Suprapubic skin (tissue), 4 donors: Measurements from ENCODE around the gene DDR2. TPM values are rescaled to one million over a fixed set of nuclear protein-coding genes. Genes with fewer than 3 reads are reported as not detected.
A peak's percentile ranks its signal among the peaks of the same experiment; 100 is the strongest.

Source experiments
- DNase-seq, 2 donors: peaks; one replicate each; pipeline ENCODE4 v3.0.0-alpha.2; 2019; ENCODE audit warnings: low spot score in 2 of 2
- H3K27ac ChIP-seq: fragments of 200-600 bp; sonication (generic); one replicate; pipeline ENCODE4 v1.5.1; 2019
- H3K27me3 ChIP-seq: fragments of 200-600 bp; sonication (generic); one replicate; pipeline ENCODE4 v1.5.1; 2019
- H3K36me3 ChIP-seq: fragments of 200-600 bp; sonication (generic); one replicate; pipeline ENCODE4 v1.5.1; 2019
- H3K4me1 ChIP-seq: fragments of 200-600 bp; sonication (generic); one replicate; pipeline ENCODE4 v1.5.1; 2019
- H3K4me3 ChIP-seq: fragments of 200-600 bp; sonication (generic); one replicate; pipeline ENCODE4 v1.5.1; 2019; ENCODE audit warnings: mild to moderate bottlenecking
- H3K9me3 ChIP-seq: fragments of 200-600 bp; sonication (generic); one replicate; pipeline ENCODE4 v1.5.1; 2019
- EP300 ChIP-seq: sonication (generic); formaldehyde crosslinking; IDR thresholded peaks from one replicate; pipeline ENCODE4 v1.6.1; 2017; ENCODE audit warnings: antibody characterized with exemption
- POLR2A ChIP-seq, 2 donors: fragments of 450-650 bp; IDR thresholded peaks; one replicate each; pipeline ENCODE4 v1.6.1; 2017; ENCODE audit warnings: antibody characterized with exemption in 2 of 2, mild to moderate bottlenecking in 2 of 2, moderate library complexity in 2 of 2
- POLR2AphosphoS5 ChIP-seq, 3 donors: sonication (generic); formaldehyde crosslinking; IDR thresholded peaks; one replicate each; pipeline ENCODE4 v1.6.1; 2017; ENCODE audit warnings: antibody characterized with exemption in 3 of 3
- WGBS: methylation state at CpG from one replicate; pipeline ENCODE4 v1.1.5; 2018; 5-methylcytosine and 5-hydroxymethylcytosine counted together
- total RNA-seq, 4 donors: library from RNA; depleted of rRNA; stranded (reverse); fragments of >200 nt; gene quantifications; one replicate each; pipeline ENCODE4 v1.1.0, GENCODE V29; 2016
- TF ChIP-seq, protein P1 (sequence below), 2 donors: fragments of 200-600 bp in 1 of 2; fragments of 450-650 bp in 1 of 2; sonication (generic) in 1 of 2; IDR thresholded peaks; one replicate each; pipeline ENCODE4 v1.5.1; 2016 to 2019; ENCODE audit warnings: antibody characterized with exemption in 2 of 2, mild to moderate bottlenecking in 1 of 2, moderate library complexity in 1 of 2

Gene DDR2
- total RNA-seq, 4 donors from 2014 or later, result 7.7 to 50.2 (median 13.8) TPM

DNA sequence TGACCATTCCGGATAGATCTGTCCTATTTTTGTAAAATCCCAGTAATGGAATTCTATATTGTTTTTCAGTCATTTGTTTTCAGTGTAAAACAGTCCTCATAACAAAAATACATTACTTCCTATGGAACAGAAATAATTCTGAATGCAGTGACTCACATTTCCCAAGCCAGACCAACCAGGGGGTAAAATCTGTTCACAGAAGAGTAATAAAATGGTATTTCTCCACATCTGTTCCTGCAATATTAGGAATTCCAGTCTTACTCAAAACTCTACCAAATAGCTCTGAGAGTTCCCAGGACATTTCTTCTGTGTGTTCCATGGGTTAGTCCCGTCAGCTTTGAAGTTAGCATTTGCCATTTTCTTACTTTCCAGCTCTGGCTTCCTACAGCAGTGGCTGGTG lies 2.6 kb upstream of the DDR2 start:
- Histone ChIP-seq H3K4me3 (no peak overlapping the region), H3K9me3 (no peaks in the 10 kb centered on the region), H3K27me3 (no peaks in the 10 kb centered on the region), H3K27ac (peak overlapping the region; percentile 87), H3K36me3 (no peaks in the 10 kb centered on the region), H3K4me1 (peaks cover 13% of the 10 kb centered on the region)
- no peak for DNase-seq
- WGBS, result 78% methylated on average over 2 of the region's 2 CpGs
- TF ChIP-seq POLR2AphosphoS5 (IDR thresholded peaks at IDR 0.05) (no peak), POLR2A (IDR thresholded peaks at IDR 0.05) (no peak), EP300 (no peak)
- TF ChIP-seq, protein P1, sequence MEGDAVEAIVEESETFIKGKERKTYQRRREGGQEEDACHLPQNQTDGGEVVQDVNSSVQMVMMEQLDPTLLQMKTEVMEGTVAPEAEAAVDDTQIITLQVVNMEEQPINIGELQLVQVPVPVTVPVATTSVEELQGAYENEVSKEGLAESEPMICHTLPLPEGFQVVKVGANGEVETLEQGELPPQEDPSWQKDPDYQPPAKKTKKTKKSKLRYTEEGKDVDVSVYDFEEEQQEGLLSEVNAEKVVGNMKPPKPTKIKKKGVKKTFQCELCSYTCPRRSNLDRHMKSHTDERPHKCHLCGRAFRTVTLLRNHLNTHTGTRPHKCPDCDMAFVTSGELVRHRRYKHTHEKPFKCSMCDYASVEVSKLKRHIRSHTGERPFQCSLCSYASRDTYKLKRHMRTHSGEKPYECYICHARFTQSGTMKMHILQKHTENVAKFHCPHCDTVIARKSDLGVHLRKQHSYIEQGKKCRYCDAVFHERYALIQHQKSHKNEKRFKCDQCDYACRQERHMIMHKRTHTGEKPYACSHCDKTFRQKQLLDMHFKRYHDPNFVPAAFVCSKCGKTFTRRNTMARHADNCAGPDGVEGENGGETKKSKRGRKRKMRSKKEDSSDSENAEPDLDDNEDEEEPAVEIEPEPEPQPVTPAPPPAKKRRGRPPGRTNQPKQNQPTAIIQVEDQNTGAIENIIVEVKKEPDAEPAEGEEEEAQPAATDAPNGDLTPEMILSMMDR (IDR thresholded peaks at IDR 0.05), result no peak

DNA sequence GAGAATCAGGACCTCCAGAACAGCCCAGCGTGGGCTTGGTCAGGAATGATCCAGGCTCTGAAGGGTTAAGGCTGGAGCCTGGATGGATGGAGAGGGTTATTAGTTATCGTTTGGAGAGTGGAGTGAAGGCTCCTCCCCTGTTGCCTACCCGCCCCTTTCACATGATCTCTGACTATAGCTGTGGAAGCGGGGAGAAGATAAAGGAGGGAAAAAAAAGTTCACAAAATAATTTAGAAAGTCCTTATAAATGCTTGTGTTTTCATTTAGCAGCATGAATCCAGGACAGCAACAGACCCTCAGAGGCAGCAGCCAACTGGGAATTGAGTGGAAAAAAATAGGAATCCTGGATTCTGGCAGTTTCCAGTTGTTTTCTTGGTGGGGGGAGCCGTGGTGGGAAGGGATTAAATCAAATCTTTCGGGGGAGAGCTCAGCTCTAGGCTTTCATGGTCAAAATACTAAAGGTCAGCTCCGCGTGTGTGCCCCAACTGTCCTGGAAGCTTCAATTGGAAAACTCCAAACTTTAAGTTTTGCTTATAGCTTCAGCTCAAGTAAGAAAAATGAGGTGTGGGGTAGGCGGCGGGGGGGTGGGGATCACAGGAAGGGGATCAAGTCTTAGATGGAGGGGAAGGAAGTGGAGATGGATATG lies 595 bp upstream of the DDR2 start:
- Histone ChIP-seq H3K9me3 (no peaks in the 10 kb centered on the region), H3K27me3 (no peaks in the 10 kb centered on the region), H3K4me1 (peaks cover 8% of the 10 kb centered on the region), H3K27ac (peak overlapping the region; percentile 87), H3K36me3 (no peaks in the 10 kb centered on the region), H3K4me3 (peak overlapping the region; percentile 41)
- TF ChIP-seq, protein P1 (IDR thresholded peaks at IDR 0.05), result no peak
- no peak for TF ChIP-seq POLR2A (IDR thresholded peaks at IDR 0.05)
- TF ChIP-seq POLR2AphosphoS5 (IDR thresholded peaks at IDR 0.05), result no peak
- TF ChIP-seq EP300, result no peak
- peak in 1 of 2 donors; percentile 69 for DNase-seq
- 56% methylated on average over 10 of the region's 10 CpGs for WGBS

DNA sequence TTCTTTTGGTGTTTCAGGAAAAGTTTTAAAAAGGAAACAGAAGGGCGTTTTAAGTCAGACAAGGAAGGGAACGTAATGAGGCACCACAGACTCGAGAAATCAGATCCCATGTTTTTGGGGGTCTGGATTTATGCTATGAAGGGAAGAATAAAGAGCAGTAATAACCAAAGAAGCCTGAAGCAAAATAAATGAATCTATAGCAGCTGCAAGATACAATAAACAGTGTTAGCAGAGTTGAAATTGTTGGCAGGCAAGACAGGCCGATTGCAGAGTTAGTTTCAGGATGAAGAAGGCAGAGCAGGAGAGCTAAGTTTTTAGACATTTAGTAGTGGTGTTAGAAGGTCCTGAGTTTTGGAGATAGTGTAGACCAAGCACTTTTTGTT lies 425 bp downstream of the DDR2 start:
- Histone ChIP-seq H3K4me1 (peaks cover 8% of the 10 kb centered on the region), H3K4me3 (peak overlapping the region; percentile 41), H3K27me3 (no peaks in the 10 kb centered on the region), H3K27ac (peak overlapping the region; percentile 87), H3K36me3 (no peaks in the 10 kb centered on the region), H3K9me3 (no peaks in the 10 kb centered on the region)
- TF ChIP-seq POLR2AphosphoS5 (IDR thresholded peaks at IDR 0.05) (no peak), POLR2A (IDR thresholded peaks at IDR 0.05) (no peak), EP300 (no peak)
- TF ChIP-seq, protein P1 (IDR thresholded peaks at IDR 0.05), result no peak
- 43% methylated on average over 4 of the region's 4 CpGs for WGBS
- DNase-seq, result no peak

DNA sequence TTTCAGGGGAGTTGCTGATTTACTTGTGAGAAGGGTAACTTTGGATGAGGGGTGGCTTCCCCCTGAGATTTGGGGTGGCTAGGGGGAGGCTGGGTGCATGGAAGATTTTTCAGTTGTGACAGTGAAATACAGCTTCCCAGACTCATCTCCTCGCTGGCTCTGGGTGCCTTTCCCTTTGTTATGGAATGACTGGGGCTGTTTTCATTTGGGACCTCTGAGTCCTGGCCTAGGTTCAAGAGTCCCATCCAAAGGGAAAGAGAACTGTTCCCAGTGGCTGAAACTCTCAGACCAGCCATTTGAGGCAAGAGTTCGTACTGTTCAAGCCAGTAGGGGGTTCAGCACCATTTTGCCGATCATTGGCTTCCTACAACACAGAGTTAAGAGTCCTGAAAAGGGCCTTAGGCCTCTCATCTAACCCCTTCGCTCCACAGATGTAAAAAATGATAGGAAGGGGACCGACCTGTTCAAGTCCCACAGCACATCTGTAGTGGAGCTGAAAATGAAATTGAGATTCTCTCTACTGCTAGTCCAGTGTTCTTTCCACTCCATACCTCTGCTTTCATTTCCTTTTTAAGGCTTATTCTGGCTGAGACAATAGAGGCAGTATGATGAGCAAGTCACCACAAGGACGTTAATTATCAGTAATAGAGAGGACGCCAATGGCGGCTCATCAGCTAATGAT lies 958 bp downstream of the DDR2 start:
- peak overlapping the region; percentile 87 for H3K27ac ChIP-seq
- TF ChIP-seq, protein P1 (IDR thresholded peaks at IDR 0.05), result no peak
- TF ChIP-seq EP300 (no peak), POLR2A (IDR thresholded peaks at IDR 0.05) (no peak), POLR2AphosphoS5 (IDR thresholded peaks at IDR 0.05) (no peak)
- H3K27me3 ChIP-seq, result no peaks in the 10 kb centered on the region
- H3K4me3 ChIP-seq, result peak overlapping the region; percentile 41
- H3K36me3 ChIP-seq, result no peaks in the 10 kb centered on the region
- 59% methylated on average over 8 of the region's 8 CpGs for WGBS
- no peaks in the 10 kb centered on the region for H3K9me3 ChIP-seq
- no peak for DNase-seq
- H3K4me1 ChIP-seq, result peaks cover 8% of the 10 kb centered on the region

DNA sequence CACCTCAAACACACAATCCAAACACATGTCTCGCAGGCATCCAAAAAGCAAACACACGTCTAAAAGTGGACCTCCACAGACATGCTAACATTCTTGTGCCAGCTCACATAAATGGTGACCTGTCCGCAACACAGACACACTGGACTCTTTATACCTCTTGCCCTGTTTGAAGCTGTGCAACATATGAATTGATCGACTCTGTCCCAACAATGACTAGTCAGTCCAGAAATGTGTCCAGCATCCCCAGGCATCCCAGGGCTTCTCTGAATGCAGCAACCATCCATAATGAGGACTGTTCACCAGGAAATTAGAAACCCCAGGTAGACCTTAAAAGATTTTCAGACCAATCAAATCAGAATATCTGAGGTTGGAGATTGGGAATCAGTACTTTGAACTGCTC lies 3.2 kb downstream of the DDR2 start:
- H3K36me3 ChIP-seq, result no peaks in the 10 kb centered on the region
- H3K4me3 ChIP-seq, result no peak overlapping the region
- no peak for DNase-seq
- peaks cover 5% of the 10 kb centered on the region for H3K4me1 ChIP-seq
- WGBS, result 77% methylated on average over 4 of the region's 4 CpGs
- H3K9me3 ChIP-seq, result no peaks in the 10 kb centered on the region
- H3K27ac ChIP-seq, result no peak overlapping the region
- no peaks in the 10 kb centered on the region for H3K27me3 ChIP-seq
- TF ChIP-seq POLR2AphosphoS5 (IDR thresholded peaks at IDR 0.05) (no peak), EP300 (no peak), POLR2A (IDR thresholded peaks at IDR 0.05) (no peak)
- TF ChIP-seq, protein P1 (IDR thresholded peaks at IDR 0.05), result no peak
